ENCODE measurements around the gene POLR1E.

POLR1E gene

DNA sequence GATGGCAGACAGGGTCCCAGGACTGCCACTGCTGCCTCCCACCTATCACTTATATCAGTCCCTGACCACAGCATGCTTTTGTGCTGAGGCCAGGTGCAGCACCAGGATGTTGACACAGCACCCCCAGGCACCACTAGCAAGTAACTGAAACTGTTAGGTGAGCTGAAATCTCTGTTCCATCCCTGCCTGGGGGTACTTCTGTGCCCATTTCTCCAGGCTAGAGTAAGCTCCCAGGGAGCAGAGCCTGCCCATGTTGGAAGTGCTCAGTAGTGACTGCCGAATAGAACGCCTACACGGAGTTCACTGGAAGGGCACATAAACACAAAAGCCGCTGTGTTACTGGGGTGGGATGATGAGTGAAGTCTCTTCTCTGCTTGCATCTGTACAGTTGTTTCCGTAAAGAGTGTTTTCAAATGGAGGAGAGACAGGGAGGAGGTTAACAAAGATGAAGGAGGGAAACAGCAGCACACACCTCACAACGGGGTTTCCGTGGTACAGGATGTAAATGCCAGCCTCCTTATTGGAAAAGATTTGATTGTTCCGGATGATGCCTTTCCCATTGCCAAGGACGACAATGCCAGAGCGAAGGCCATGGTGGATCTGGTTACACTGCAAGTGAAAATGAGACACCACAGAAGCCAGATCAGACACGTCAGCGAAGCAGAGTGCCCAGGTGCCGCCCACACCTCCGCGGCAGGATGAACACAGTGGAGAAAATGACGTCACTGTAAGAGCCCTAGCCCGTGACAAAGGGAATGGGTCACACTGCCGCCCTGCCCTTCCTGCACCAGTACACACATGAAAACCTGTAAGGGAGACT, 43.1 kb downstream of the POLR1E start:
- FAIRE-seq: peak; percentile 94
- DNase-seq (ENCODE audit: insufficient read length): peak; percentile 59
- TF ChIP-seq POLR2AphosphoS5 (IDR thresholded peaks at IDR 0.05; ENCODE audit: low read depth, low read length) (no peak), POLR2A (IDR thresholded peaks at IDR 0.05; ENCODE audit: low read depth, low read length) (0 out of 2 replicates have a peak, but pooled peaks have one; percentile 26), TAF1 (IDR thresholded peaks at IDR 0.05; ENCODE audit: borderline replicate concordance, low read depth, low read length) (no peak)

DNA sequence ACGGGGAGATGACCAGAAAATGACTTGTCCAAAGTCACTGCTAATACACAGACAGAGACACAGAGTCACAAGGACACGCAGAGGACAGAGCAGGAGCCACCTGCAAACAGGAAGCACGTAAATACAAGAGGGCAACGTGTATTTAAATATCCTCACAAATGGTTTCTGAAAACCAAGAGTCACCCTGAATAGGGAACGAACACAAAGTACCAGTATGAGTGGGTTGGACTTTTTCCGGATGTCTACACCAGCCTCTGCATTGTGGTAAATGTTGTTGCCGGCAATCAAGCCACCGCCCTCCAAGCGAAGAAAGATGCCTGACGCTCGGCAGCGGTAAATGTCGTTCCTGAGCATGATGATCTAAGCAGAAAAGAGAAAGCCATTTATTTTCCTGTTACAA, 46.0 kb downstream of the POLR1E start:
- FAIRE-seq (peak; percentile 98), DNase-seq (ENCODE audit: insufficient read length) (peak; percentile 43)
- no peak for TF ChIP-seq TAF1 (IDR thresholded peaks at IDR 0.05; ENCODE audit: borderline replicate concordance, low read depth, low read length)
- TF ChIP-seq POLR2A (IDR thresholded peaks at IDR 0.05; ENCODE audit: low read depth, low read length): no peak
- TF ChIP-seq POLR2AphosphoS5 (IDR thresholded peaks at IDR 0.05; ENCODE audit: low read depth, low read length): 0 out of 2 replicates have a peak, but pooled peaks have one; percentile 19

GRCh38 chr9:37534412-37534811, 48.7 kb downstream of the POLR1E start:
- DNase-seq (ENCODE audit: insufficient read length): no peak
- TF ChIP-seq POLR2AphosphoS5 (IDR thresholded peaks at IDR 0.05; ENCODE audit: low read depth, low read length): no peak
- TF ChIP-seq TAF1 (IDR thresholded peaks at IDR 0.05; ENCODE audit: borderline replicate concordance, low read depth, low read length): no peak
- no peak for FAIRE-seq

DNA sequence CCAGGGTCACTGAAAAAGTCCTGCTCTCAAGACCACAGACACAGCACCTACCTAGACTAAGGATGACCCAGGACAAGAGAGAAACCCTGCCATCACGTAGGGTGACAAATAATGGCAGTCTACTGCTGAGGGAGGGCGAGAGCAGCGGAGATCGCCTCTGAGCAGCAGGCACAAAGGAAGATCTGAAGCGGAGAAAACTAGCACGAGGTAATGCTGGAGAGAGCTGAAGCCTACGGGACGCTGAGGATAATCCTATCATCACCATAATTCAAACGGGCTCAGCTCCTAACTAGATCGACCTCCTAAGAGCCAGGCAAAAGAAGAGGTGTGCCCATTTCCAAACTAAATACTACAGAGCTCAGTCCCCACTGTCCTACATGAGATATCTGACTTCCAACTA, 49.2 kb downstream of the POLR1E start:
- no peak for FAIRE-seq
- no peak for TF ChIP-seq TAF1 (IDR thresholded peaks at IDR 0.05; ENCODE audit: borderline replicate concordance, low read depth, low read length)
- no peak for TF ChIP-seq POLR2A (IDR thresholded peaks at IDR 0.05; ENCODE audit: low read depth, low read length)
- no peak for TF ChIP-seq POLR2AphosphoS5 (IDR thresholded peaks at IDR 0.05; ENCODE audit: low read depth, low read length)
- DNase-seq (ENCODE audit: insufficient read length): no peak

GRCh38 chr9:37538099-37538498, 52.4 kb downstream of the POLR1E start:
- TF ChIP-seq POLR2AphosphoS5 (IDR thresholded peaks at IDR 0.05; ENCODE audit: low read depth, low read length) (no peak), TAF1 (IDR thresholded peaks at IDR 0.05; ENCODE audit: borderline replicate concordance, low read depth, low read length) (no peak), POLR2A (IDR thresholded peaks at IDR 0.05; ENCODE audit: low read depth, low read length) (no peak)
- no peak for FAIRE-seq
- DNase-seq (ENCODE audit: insufficient read length): no peak

DNA sequence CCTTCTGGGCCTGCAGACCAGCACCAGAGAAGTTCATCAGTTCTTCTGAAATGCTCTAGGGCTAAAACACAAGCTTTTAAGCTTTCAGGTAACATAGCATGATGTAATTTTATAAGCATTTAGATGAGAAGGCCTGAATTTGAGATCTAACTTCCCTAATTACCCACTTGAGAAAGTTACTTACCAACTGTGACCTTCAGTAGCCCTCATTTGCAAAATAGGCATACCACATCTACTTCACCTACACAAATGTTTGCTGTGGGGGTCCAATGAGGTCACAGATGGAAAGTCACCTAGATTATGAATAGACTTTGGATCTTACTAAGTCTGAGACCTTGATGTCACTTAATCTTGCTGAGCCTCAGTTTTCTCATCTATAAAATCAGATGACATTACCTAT, 53.9 kb downstream of the POLR1E start:
- DNase-seq (ENCODE audit: insufficient read length): no peak
- no peak for FAIRE-seq
- TF ChIP-seq POLR2AphosphoS5 (IDR thresholded peaks at IDR 0.05; ENCODE audit: low read depth, low read length): no peak

DNA sequence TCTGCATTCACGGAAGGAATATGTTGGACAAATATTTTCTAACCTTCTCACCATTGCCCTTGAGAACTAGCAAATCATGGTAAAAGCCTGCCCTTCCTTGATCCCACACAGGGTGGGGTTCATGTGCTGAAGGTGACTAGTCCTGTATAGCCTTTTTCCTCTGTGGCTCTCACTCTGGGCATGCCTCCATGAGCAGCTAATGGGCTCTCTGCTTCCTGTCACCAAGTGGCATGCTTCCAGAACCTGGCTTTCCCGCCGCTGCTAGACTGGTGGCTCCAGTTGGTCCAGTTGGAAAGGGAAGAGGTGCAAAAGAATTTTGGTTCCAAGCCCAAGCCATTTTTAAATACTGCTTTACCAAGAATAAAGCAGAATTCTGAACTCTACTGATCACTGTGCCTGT, 54.9 kb downstream of the POLR1E start:
- DNase-seq (ENCODE audit: insufficient read length): no peak
- no peak for FAIRE-seq
- TF ChIP-seq POLR2AphosphoS5 (IDR thresholded peaks at IDR 0.05; ENCODE audit: low read depth, low read length) (no peak), TAF1 (IDR thresholded peaks at IDR 0.05; ENCODE audit: borderline replicate concordance, low read depth, low read length) (no peak), POLR2A (IDR thresholded peaks at IDR 0.05; ENCODE audit: low read depth, low read length) (no peak)

GRCh38 chr9:37541465-37541864, 55.7 kb downstream of the POLR1E start:
- TF ChIP-seq POLR2AphosphoS5 (IDR thresholded peaks at IDR 0.05; ENCODE audit: low read depth, low read length): no peak
- no peak for TF ChIP-seq TAF1 (IDR thresholded peaks at IDR 0.05; ENCODE audit: borderline replicate concordance, low read depth, low read length)
- FAIRE-seq (no peak), DNase-seq (ENCODE audit: insufficient read length) (no peak)

- TF ChIP-seq POLR2A (IDR thresholded peaks at IDR 0.05; ENCODE audit: low read depth, low read length) (no peak), POLR2AphosphoS5 (IDR thresholded peaks at IDR 0.05; ENCODE audit: low read depth, low read length) (no peak), TAF1 (IDR thresholded peaks at IDR 0.05; ENCODE audit: borderline replicate concordance, low read depth, low read length) (no peak)
- no peak for DNase-seq (ENCODE audit: insufficient read length)
- no peak for FAIRE-seq
These were observed 56.7 kb downstream of the POLR1E start for GRCh38 chr9:37542488-37542887.

GRCh38 chr9:37542895-37543294, 57.1 kb downstream of the POLR1E start:
- TF ChIP-seq POLR2A (IDR thresholded peaks at IDR 0.05; ENCODE audit: low read depth, low read length) (no peak), POLR2AphosphoS5 (IDR thresholded peaks at IDR 0.05; ENCODE audit: low read depth, low read length) (no peak), TAF1 (IDR thresholded peaks at IDR 0.05; ENCODE audit: borderline replicate concordance, low read depth, low read length) (no peak)
- FAIRE-seq (no peak), DNase-seq (ENCODE audit: insufficient read length) (no peak)

DNA sequence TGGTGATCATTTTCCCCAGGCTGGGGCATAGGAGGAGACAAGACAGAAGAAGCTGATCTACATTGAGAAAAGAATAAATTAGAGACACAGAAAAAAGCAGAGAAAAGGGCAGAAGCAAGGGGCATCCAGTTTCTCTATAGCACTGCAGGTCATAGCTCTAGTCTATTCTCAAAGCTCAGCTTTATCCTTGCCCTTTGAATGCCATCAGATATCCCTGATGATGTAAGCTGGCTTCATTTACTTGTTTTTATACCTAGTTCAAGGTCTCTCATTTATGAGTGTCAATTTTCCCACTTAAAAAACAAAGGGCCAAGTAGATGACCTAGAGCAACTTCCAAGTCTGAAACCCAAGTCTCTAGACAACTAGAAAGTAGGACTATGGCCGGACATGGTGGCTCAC, 57.7 kb downstream of the POLR1E start:
- TF ChIP-seq POLR2A (IDR thresholded peaks at IDR 0.05; ENCODE audit: low read depth, low read length) (no peak), TAF1 (IDR thresholded peaks at IDR 0.05; ENCODE audit: borderline replicate concordance, low read depth, low read length) (no peak), POLR2AphosphoS5 (IDR thresholded peaks at IDR 0.05; ENCODE audit: low read depth, low read length) (no peak)
- DNase-seq (ENCODE audit: insufficient read length) (no peak), FAIRE-seq (no peak)

DNA sequence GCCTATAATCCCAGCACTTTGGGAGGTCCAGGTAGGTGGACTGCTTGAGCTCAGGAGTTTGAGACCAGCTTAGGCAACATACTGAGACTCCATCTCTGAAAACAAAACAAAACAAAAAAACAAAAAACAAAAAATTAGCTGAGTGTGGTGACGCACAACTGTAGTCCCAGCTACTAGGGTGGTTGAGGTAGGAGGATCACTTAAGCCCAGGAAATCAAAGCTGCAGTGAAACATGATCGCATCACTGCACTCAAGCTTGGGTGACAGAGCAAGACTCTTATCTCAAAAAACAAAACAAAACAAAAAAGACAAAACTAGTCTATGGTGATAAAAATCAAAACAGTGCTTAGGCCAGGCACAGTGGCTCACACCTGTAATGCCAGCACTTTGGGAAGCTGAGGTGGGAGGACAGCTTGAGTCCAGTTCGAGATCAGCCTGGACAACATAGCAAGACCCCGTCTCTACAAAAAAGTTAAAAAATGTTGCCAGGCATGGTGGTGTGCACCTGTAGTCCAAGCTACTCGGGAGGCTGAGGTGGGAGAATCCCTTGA, 61.7 kb downstream of the POLR1E start:
- DNase-seq (ENCODE audit: insufficient read length): no peak
- TF ChIP-seq POLR2AphosphoS5 (IDR thresholded peaks at IDR 0.05; ENCODE audit: low read depth, low read length) (no peak), POLR2A (IDR thresholded peaks at IDR 0.05; ENCODE audit: low read depth, low read length) (no peak), TAF1 (IDR thresholded peaks at IDR 0.05; ENCODE audit: borderline replicate concordance, low read depth, low read length) (no peak)
- no peak for FAIRE-seq

All from GM12892 (cell line).